Measurements from ENCODE around the gene GFER. TPM values are rescaled to one million over a fixed set of nuclear protein-coding genes. Genes with fewer than 3 reads are reported as not detected.

The GFER gene
- total RNA-seq, 1 donor from 2014 or later = 19.7 TPM

GRCh38 chr16:2015117-2015946 lies 31.3 kb downstream of the GFER start:
- TF ChIP-seq CTCF (IDR thresholded peaks at IDR 0.05) = no peak
- Mint-ChIP-seq H3K27me3 (ENCODE audit: low read depth) (peaks cover 5% of the 10 kb centered on the region), H3K27ac (ENCODE audit: unreplicated experiment) (no peak overlapping the region), H3K36me3 (ENCODE audit: low read depth) (no peaks in the 10 kb centered on the region), H3K4me1 (ENCODE audit: low read depth) (peaks cover 2% of the 10 kb centered on the region), H3K4me3 (ENCODE audit: unreplicated experiment) (no peak overlapping the region), H3K9me3 (ENCODE audit: low read depth) (no peaks in the 10 kb centered on the region)
- DNase-seq (ENCODE audit: low spot score) = no peak

- H3K4me1 Mint-ChIP-seq (ENCODE audit: low read depth) = peaks cover 4% of the 10 kb centered on the region
- no peak for DNase-seq (ENCODE audit: low spot score)
- H3K27ac Mint-ChIP-seq (ENCODE audit: unreplicated experiment) = no peak overlapping the region
- peaks cover 8% of the 10 kb centered on the region for H3K27me3 Mint-ChIP-seq (ENCODE audit: low read depth)
- H3K9me3 Mint-ChIP-seq (ENCODE audit: low read depth) = no peaks in the 10 kb centered on the region
- no peak for TF ChIP-seq CTCF (IDR thresholded peaks at IDR 0.05)
- no peaks in the 10 kb centered on the region for H3K36me3 Mint-ChIP-seq (ENCODE audit: low read depth)
- H3K4me3 Mint-ChIP-seq (ENCODE audit: unreplicated experiment) = no peak overlapping the region
These were observed 31.9 kb downstream of the GFER start for GRCh38 chr16:2015947-2016208.

- H3K36me3 Mint-ChIP-seq (ENCODE audit: low read depth) = no peaks in the 10 kb centered on the region
- H3K27me3 Mint-ChIP-seq (ENCODE audit: low read depth) = peaks cover 11% of the 10 kb centered on the region
- no peak overlapping the region for H3K27ac Mint-ChIP-seq (ENCODE audit: unreplicated experiment)
- DNase-seq (ENCODE audit: low spot score) = no peak
- no peaks in the 10 kb centered on the region for H3K9me3 Mint-ChIP-seq (ENCODE audit: low read depth)
- H3K4me3 Mint-ChIP-seq (ENCODE audit: unreplicated experiment) = no peak overlapping the region
- TF ChIP-seq CTCF (IDR thresholded peaks at IDR 0.05) = peak; percentile 74
- H3K4me1 Mint-ChIP-seq (ENCODE audit: low read depth) = peaks cover 5% of the 10 kb centered on the region
These were observed 32.5 kb downstream of the GFER start for GRCh38 chr16:2016407-2016922.

GRCh38 chr16:2019518-2019920 lies 35.5 kb downstream of the GFER start, which contains the start of gene NPW:
Gene NPW, plus strand, starts transcription at chr16:2019785.
- Mint-ChIP-seq H3K4me3 (ENCODE audit: unreplicated experiment) (peak within 1 kb of the TSS; percentile 46), H3K36me3 (ENCODE audit: low read depth) (no peaks in the 10 kb centered on the region), H3K27ac (ENCODE audit: unreplicated experiment) (no peak within 1 kb of the TSS), H3K9me3 (ENCODE audit: low read depth) (no peaks in the 10 kb centered on the region), H3K27me3 (ENCODE audit: low read depth) (peaks cover 13% of the 10 kb centered on the region), H3K4me1 (ENCODE audit: low read depth) (peaks cover 19% of the 10 kb centered on the region)
- no peak for DNase-seq (ENCODE audit: low spot score)
- no peak for TF ChIP-seq CTCF (IDR thresholded peaks at IDR 0.05)

GRCh38 chr16:2019921-2020831 lies 36.2 kb downstream of the GFER start:
- H3K36me3 Mint-ChIP-seq (ENCODE audit: low read depth) = no peaks in the 10 kb centered on the region
- TF ChIP-seq CTCF (IDR thresholded peaks at IDR 0.05) = no peak
- peak overlapping the region; percentile 46 for H3K4me3 Mint-ChIP-seq (ENCODE audit: unreplicated experiment)
- H3K4me1 Mint-ChIP-seq (ENCODE audit: low read depth) = peaks cover 19% of the 10 kb centered on the region
- DNase-seq (ENCODE audit: low spot score) = no peak
- H3K27ac Mint-ChIP-seq (ENCODE audit: unreplicated experiment) = no peak overlapping the region
- peaks cover 13% of the 10 kb centered on the region for H3K27me3 Mint-ChIP-seq (ENCODE audit: low read depth)
- no peaks in the 10 kb centered on the region for H3K9me3 Mint-ChIP-seq (ENCODE audit: low read depth)
